SK-N-SH (cell line): ENCODE results near the gene CRTC2. TPM values are rescaled to one million over a fixed set of nuclear protein-coding genes. Genes with fewer than 3 reads are reported as not detected.

Experiments
- CTCF ChIA-PET: fragments of 300-600, 350-600 bp; formaldehyde crosslinking; extraction: SDS; loops from one replicate; lab custom pipeline; 2021; lab: Yijun Ruan, JAX
- POLR2A ChIA-PET: fragments of 350-600 bp; sonication (Branson Sonifier 250); formaldehyde crosslinking; extraction: SDS; loops from one replicate; lab custom pipeline; 2020; ENCODE audit warnings: antibody characterized with exemption, inconsistent platforms; lab: Yijun Ruan, JAX
- DNase-seq: peaks from one replicate; pipeline ENCODE4 v3.0.0; 2012
- H2AFZ ChIP-seq: fragments of 200-600 bp; sonication (generic); 2 replicates; pipeline ENCODE4 v1.8.1; 2016; ENCODE audit warnings: antibody characterized with exemption, mild to moderate bottlenecking, low read depth
- H3F3A ChIP-seq: fragments of 200-600 bp; sonication (generic); replicated peaks from 2 replicates; pipeline ENCODE3; 2016; ENCODE audit warnings: antibody characterized with exemption, mild to moderate bottlenecking; ENCODE audit not compliant: insufficient read depth
- H3K27ac ChIP-seq, 2 experiments: fragments of 200-500 bp in 1 of 2; fragments of 200-600 bp in 1 of 2; sonication (Bioruptor generic) in 1 of 2; sonication (generic), shearing (Covaris generic) in 1 of 2; 2 replicates each; pipeline versions ENCODE4 v1.5.1 to v1.6.1; 2014 to 2016; ENCODE audit warnings: low read depth in 2 of 2, inconsistent platforms in 1 of 2, low read length in 1 of 2, mild to moderate bottlenecking in 1 of 2, mixed read lengths in 1 of 2
- H3K27me3 ChIP-seq: fragments of 200-600 bp; sonication (generic), shearing (Covaris generic); 2 replicates; pipeline ENCODE4 v1.6.1; 2016; ENCODE audit warnings: mixed run types; ENCODE audit not compliant: insufficient read depth
- H3K36me3 ChIP-seq, 2 experiments: fragments of 200-500 bp in 1 of 2; fragments of 200-600 bp in 1 of 2; sonication (Bioruptor generic) in 1 of 2; sonication (generic) in 1 of 2; replicated peaks in 1 of 2; 2 replicates each; pipeline versions ENCODE3 to v1.5.1; 2014 to 2016; ENCODE audit warnings: low read length in 1 of 2, mild to moderate bottlenecking in 1 of 2; ENCODE audit not compliant: insufficient read depth in 2 of 2, control insufficient read depth in 1 of 2
- H3K4me1 ChIP-seq, 2 experiments: fragments of 200-500 bp in 1 of 2; fragments of 200-600 bp in 1 of 2; sonication (Bioruptor generic) in 1 of 2; sonication (generic), shearing (Covaris generic) in 1 of 2; 2 replicates each; pipeline versions ENCODE4 v1.5.1 to v1.6.1; 2014 to 2016; ENCODE audit warnings: low read depth in 1 of 2, low read length in 1 of 2, mixed run types in 1 of 2; ENCODE audit not compliant: insufficient read depth in 2 of 2, control insufficient read depth in 1 of 2
- H3K4me2 ChIP-seq: fragments of 200-600 bp; sonication (generic), shearing (Covaris generic); 2 replicates; pipeline ENCODE4 v1.6.1; 2017; ENCODE audit warnings: mixed run types
- H3K4me3 ChIP-seq, 2 experiments: fragments of 200-500 bp in 1 of 2; fragments of 200-600 bp in 1 of 2; sonication (Bioruptor generic) in 1 of 2; sonication (generic), shearing (Covaris generic) in 1 of 2; 2 replicates each; pipeline versions ENCODE4 v1.5.1 to v1.8.1; 2014 to 2016; ENCODE audit warnings: low read depth in 2 of 2, inconsistent platforms in 1 of 2, low read length in 1 of 2, mild to moderate bottlenecking in 1 of 2, mixed read lengths in 1 of 2, moderate library complexity in 1 of 2
- H3K79me2 ChIP-seq: fragments of 200-600 bp; sonication (generic); 2 replicates; pipeline ENCODE4 v1.8.1; 2017; ENCODE audit warnings: mild to moderate bottlenecking; ENCODE audit not compliant: insufficient read depth
- H3K9ac ChIP-seq: fragments of 200-600 bp; sonication (generic); 2 replicates; pipeline ENCODE4 v1.6.1; 2017; ENCODE audit warnings: mixed run types
- H3K9me2 ChIP-seq: fragments of 200-600 bp; sonication (generic); 2 replicates; pipeline ENCODE4 v1.6.1; 2017; ENCODE audit warnings: mixed run types
- H3K9me3 ChIP-seq: fragments of 200-600 bp; sonication (generic); 2 replicates; pipeline ENCODE4 v1.6.1; 2017; ENCODE audit warnings: mixed run types, mild to moderate bottlenecking, moderate library complexity
- H4K20me1 ChIP-seq: fragments of 200-600 bp; sonication (generic); 2 replicates; pipeline ENCODE4 v1.6.1; 2017; ENCODE audit warnings: mild to moderate bottlenecking, mixed run types; ENCODE audit not compliant: insufficient read depth
- EP300 ChIP-seq, 2 experiments: IDR thresholded peaks; 2 replicates each; pipeline versions ENCODE4 v1.4.0 to v1.6.1; 2012; ENCODE audit warnings: borderline replicate concordance in 1 of 2, low read depth in 1 of 2, low read length in 1 of 2
- EZH2phosphoT487 ChIP-seq: fragments of 200-600 bp; sonication (generic); IDR thresholded peaks from 2 replicates; pipeline ENCODE4 v1.6.1; 2017; ENCODE audit warnings: low read depth, mixed run types, mild to moderate bottlenecking, antibody characterized with exemption, moderate library complexity, borderline replicate concordance
- FOXM1 ChIP-seq: IDR thresholded peaks from 2 replicates; pipeline ENCODE4 v1.4.0; 2012; ENCODE audit warnings: low read depth, mild to moderate bottlenecking
- GABPA ChIP-seq: IDR thresholded peaks from 2 replicates; pipeline ENCODE4 v1.4.0; 2012; ENCODE audit warnings: low read depth, mild to moderate bottlenecking
- IRF3 ChIP-seq: fragments of 150-350 bp; IDR thresholded peaks from 2 replicates; pipeline ENCODE4 v1.6.1; 2016; ENCODE audit warnings: mild to moderate bottlenecking, low read depth, low read length
- MEF2A ChIP-seq: IDR thresholded peaks from 2 replicates; pipeline ENCODE4 v1.4.0; 2012; ENCODE audit warnings: low read depth, borderline replicate concordance
- NFIC ChIP-seq: IDR thresholded peaks from 2 replicates; pipeline ENCODE4 v1.4.0; 2012; ENCODE audit warnings: borderline replicate concordance
- RCOR1 ChIP-seq: fragments of 150-350 bp; IDR thresholded peaks from 2 replicates; pipeline ENCODE4 v1.6.1; 2017; ENCODE audit warnings: antibody characterized with exemption, low read length
- RXRA ChIP-seq: IDR thresholded peaks from 2 replicates; pipeline ENCODE4 v1.4.0; 2012; ENCODE audit warnings: low read depth, mild to moderate bottlenecking, borderline replicate concordance
- SMC3 ChIP-seq: IDR thresholded peaks from 2 replicates; pipeline ENCODE4 v1.6.1; 2012; ENCODE audit warnings: low read depth, low read length, improper control_type of control experiment
- TAF1 ChIP-seq: IDR thresholded peaks from 2 replicates; pipeline ENCODE4 v1.6.1; 2012; ENCODE audit warnings: low read depth, mild to moderate bottlenecking, low read length, moderate library complexity, borderline replicate concordance
- TCF12 ChIP-seq: IDR thresholded peaks from 2 replicates; pipeline ENCODE4 v1.4.0; 2012
- TEAD4 ChIP-seq: IDR thresholded peaks from 2 replicates; pipeline ENCODE4 v1.4.0; 2012; ENCODE audit warnings: mild to moderate bottlenecking, borderline replicate concordance; ENCODE audit not compliant: insufficient read depth
- USF2 ChIP-seq: fragments of 150-350 bp; IDR thresholded peaks from 2 replicates; pipeline ENCODE4 v1.6.1; 2017; ENCODE audit warnings: antibody characterized with exemption, low read length, low read depth, borderline replicate concordance
- WGBS: methylation state at CpG from one replicate; pipeline ENCODE4 v1.1.6; 2017; ENCODE audit warnings: low lambda C conversion rate; 5-methylcytosine and 5-hydroxymethylcytosine counted together
- polyA plus RNA-seq, 3 experiments: library from polyadenylated mRNA; depleted of rRNA; stranded (reverse); fragments of >200 nt; gene quantifications; 2 replicates each; pipeline ENCODE4 v1.2.3, GENCODE V29; 2012
- TF ChIP-seq, protein P1 (sequence below): fragments of 200-600 bp; sonication (generic); IDR thresholded peaks from 2 replicates; pipeline ENCODE4 v1.6.1; 2017; ENCODE audit warnings: antibody characterized with exemption, mild to moderate bottlenecking, moderate library complexity
- TF ChIP-seq, protein P2 (sequence below): IDR thresholded peaks from 2 replicates; pipeline ENCODE4 v1.4.0; 2012; ENCODE audit warnings: low read depth

The CRTC2 gene
- polyA plus RNA-seq, 1 of the 3 experiments (the other 2 are of a cell fraction), result 25.5 TPM

GRCh38 chr1:153951801-153952200 is 6.6 kb downstream of the CRTC2 start (continued):
- no peak for TF ChIP-seq GABPA
- no peak for TF ChIP-seq SMC3

DNA sequence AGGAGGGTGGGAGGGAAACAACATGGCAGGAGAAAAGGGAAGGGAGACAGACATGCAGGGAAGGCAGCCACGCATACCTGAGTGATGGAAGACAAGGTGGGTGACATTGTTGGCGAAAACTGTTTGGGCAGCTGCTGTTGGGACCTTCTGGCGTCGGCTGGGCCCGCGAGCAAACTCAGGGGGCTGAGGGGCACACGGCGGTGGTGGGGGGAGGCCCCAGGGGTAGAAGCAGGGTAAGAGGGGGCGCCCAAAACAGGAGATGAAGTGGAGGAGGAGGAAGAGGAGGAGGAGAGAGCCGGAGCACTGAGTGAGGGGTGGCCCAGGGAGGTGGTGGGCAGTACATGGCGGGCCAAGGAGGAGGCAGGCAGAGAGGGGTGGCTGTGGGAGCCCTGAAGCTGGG is 7.2 kb downstream of the CRTC2 start:
- WGBS, result 96% methylated on average over 11 of the region's 11 CpGs
- CTCF ChIA-PET, result interaction anchor here (1.2 to 2.9 kb wide), 2 partner anchors 36 to 142 kb away, joined by 3 to 12 read pairs; partner anchors contain the start of gene RAB13

GRCh38 chr1:153946622-153947241 is 11.7 kb downstream of the CRTC2 start, which contains the start of gene DENND4B:
DENND4B (minus strand) TSS chr1:153946718; CDS start chr1:153944374, 2,344 bp downstream.
- H3K9ac ChIP-seq, result peak within 1 kb of the TSS; percentile 80
- peaks cover 3 to 17% of the 10 kb centered on the region in 2 experiments; a peak in 2 of 4 replicates for H3K4me1 ChIP-seq
- peaks cover 30% of the 10 kb centered on the region for H3K79me2 ChIP-seq
- peaks cover 16 to 50% of the 10 kb centered on the region in 2 experiments for H3K36me3 ChIP-seq
- H3K9me3 ChIP-seq, result no peaks in the 10 kb centered on the region
- no peaks in the 10 kb centered on the region for H4K20me1 ChIP-seq
- DNase-seq, result peak; percentile 99
- H3K4me3 ChIP-seq, result peak within 1 kb of the TSS; percentile 85 to 91
- peak within 1 kb of the TSS; percentile 44; the same call in 1 of the 2 replicates for H2AFZ ChIP-seq
- H3F3A ChIP-seq, result peaks cover 8% of the 10 kb centered on the region
- H3K4me2 ChIP-seq, result peak within 1 kb of the TSS; percentile 95
- CTCF ChIA-PET, result interaction anchor here (0.6 to 5.1 kb wide), 44 partner anchors 9 to 204 kb away, joined by 3 to 51 read pairs (median 4); partner anchors contain the start of genes CREB3L4, CRTC2, GATAD2B and JTB
- WGBS, result 24% methylated on average over 8 of the region's 28 CpGs
- H3K27me3 ChIP-seq, result no peaks in the 10 kb centered on the region
- POLR2A ChIA-PET, result interaction anchor here (0.8 to 1.9 kb wide), 7 partner anchors 8 to 44 kb away, joined by 3 to 9 read pairs (median 6); partner anchors contain the start of genes CREB3L4, CRTC2, RPS27 and SLC39A1
- H3K27ac ChIP-seq, result peak within 1 kb of the TSS; percentile 60 to 89
- no peaks in the 10 kb centered on the region for H3K9me2 ChIP-seq
- TF ChIP-seq TAF1, result peak; percentile 73; the same call in 1 of the 2 replicates
- TF ChIP-seq TEAD4, result no peak
- no peak for TF ChIP-seq FOXM1
- TF ChIP-seq IRF3, result no peak
- TF ChIP-seq EP300 (IDR thresholded peaks at IDR 0.05; ENCODE audit: borderline replicate concordance in 1 of 2, low read depth in 1 of 2, low read length in 1 of 2), result 0 out of 4 replicates have a peak, but pooled peaks of 1 of the 2 experiments have one; percentile 20
- no peak for TF ChIP-seq USF2
- TF ChIP-seq, protein P1, sequence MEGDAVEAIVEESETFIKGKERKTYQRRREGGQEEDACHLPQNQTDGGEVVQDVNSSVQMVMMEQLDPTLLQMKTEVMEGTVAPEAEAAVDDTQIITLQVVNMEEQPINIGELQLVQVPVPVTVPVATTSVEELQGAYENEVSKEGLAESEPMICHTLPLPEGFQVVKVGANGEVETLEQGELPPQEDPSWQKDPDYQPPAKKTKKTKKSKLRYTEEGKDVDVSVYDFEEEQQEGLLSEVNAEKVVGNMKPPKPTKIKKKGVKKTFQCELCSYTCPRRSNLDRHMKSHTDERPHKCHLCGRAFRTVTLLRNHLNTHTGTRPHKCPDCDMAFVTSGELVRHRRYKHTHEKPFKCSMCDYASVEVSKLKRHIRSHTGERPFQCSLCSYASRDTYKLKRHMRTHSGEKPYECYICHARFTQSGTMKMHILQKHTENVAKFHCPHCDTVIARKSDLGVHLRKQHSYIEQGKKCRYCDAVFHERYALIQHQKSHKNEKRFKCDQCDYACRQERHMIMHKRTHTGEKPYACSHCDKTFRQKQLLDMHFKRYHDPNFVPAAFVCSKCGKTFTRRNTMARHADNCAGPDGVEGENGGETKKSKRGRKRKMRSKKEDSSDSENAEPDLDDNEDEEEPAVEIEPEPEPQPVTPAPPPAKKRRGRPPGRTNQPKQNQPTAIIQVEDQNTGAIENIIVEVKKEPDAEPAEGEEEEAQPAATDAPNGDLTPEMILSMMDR, result peak; percentile 76
- peak; percentile 66 for TF ChIP-seq SMC3
- no peak for TF ChIP-seq MEF2A
- peak; percentile 68; the same call in 1 of the 2 replicates for TF ChIP-seq RXRA
- TF ChIP-seq EZH2phosphoT487, result no peak
- no peak for TF ChIP-seq RCOR1
- TF ChIP-seq, protein P2, sequence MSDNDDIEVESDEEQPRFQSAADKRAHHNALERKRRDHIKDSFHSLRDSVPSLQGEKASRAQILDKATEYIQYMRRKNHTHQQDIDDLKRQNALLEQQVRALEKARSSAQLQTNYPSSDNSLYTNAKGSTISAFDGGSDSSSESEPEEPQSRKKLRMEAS, result peak; percentile 48; the same call in 1 of the 2 replicates
- TF ChIP-seq NFIC, result 0 out of 2 replicates have a peak, but pooled peaks have one; percentile 6

More for the DNA sequence above, 7.2 kb downstream of the CRTC2 start:
- peaks cover 24% of the 10 kb centered on the region for H4K20me1 ChIP-seq
- POLR2A ChIA-PET, result no interaction called here
- no peak overlapping the region for H3K9ac ChIP-seq
- peaks cover 8% of the 10 kb centered on the region for H3F3A ChIP-seq
- H3K36me3 ChIP-seq, result peaks cover 9 to 64% of the 10 kb centered on the region in 2 experiments
- no peak for DNase-seq
- no peaks in the 10 kb centered on the region for H3K27me3 ChIP-seq
- peaks cover 3 to 18% of the 10 kb centered on the region in 2 experiments; a peak in 2 of 4 replicates for H3K4me1 ChIP-seq
- H3K79me2 ChIP-seq, result peaks cover 43% of the 10 kb centered on the region
- no peaks in the 10 kb centered on the region for H3K9me3 ChIP-seq
- H2AFZ ChIP-seq, result no peak overlapping the region
- TF ChIP-seq TCF12 (no peak), NFIC (no peak), GABPA (no peak), RCOR1 (no peak), RXRA (no peak), TAF1 (no peak)
- TF ChIP-seq, all 33 proteins: peak for 0
- Histone ChIP-seq H3K4me2 (no peak overlapping the region), H3K27ac (no peak overlapping the region), H3K9me2 (no peaks in the 10 kb centered on the region), H3K4me3 (no peak overlapping the region)
